ENCODE results near the gene TMEM121. TPM values are rescaled to one million over a fixed set of nuclear protein-coding genes. Genes with fewer than 3 reads are reported as not detected.
"Not testable (repeated sequence)": the region's sequence is repeated elsewhere in the genome, so short reads cannot be mapped to it uniquely, and the experiment has no call there.

Gene TMEM121
- total RNA-seq, 1 donor from 2014 or later: 4.0 TPM

- not testable (repeated sequence) for H3K27ac ChIP-seq (ENCODE audit: low read depth, low read length); H3K4me3 Mint-ChIP-seq (ENCODE audit: unreplicated experiment); FAIRE-seq
Measured at GRCh38 chr14:105565185-105565919, 39.0 kb downstream of the TMEM121 start.

GRCh38 chr14:105566248-105567163, 40.1 kb downstream of the TMEM121 start:
- not testable (repeated sequence) for H3K4me2 ChIP-seq (ENCODE audit: low read length); DNase-seq (ENCODE audit: low read depth); H3K4me3 ChIP-seq (ENCODE audit: insufficient read depth, low read depth, low read length); H3K27me3 ChIP-seq (ENCODE audit: insufficient read depth, low read length); H2AFZ ChIP-seq (ENCODE audit: low read depth, low read length); H3K4me3 Mint-ChIP-seq (ENCODE audit: unreplicated experiment); H4K20me1 ChIP-seq (ENCODE audit: insufficient read depth, low read length); H3K4me1 ChIP-seq (ENCODE audit: insufficient read depth, low read length); H3K79me2 ChIP-seq (ENCODE audit: insufficient read depth, low read length); H3K27me3 Mint-ChIP-seq (ENCODE audit: low read depth, unreplicated experiment); FAIRE-seq; H3K9ac ChIP-seq (ENCODE audit: low read length); H3K36me3 ChIP-seq (ENCODE audit: insufficient read depth, low read length); H3K27ac Mint-ChIP-seq (ENCODE audit: unreplicated experiment); H3K27ac ChIP-seq (ENCODE audit: low read depth, low read length); H3K4me1 Mint-ChIP-seq (ENCODE audit: low read depth, unreplicated experiment); H3K36me3 Mint-ChIP-seq (ENCODE audit: low read depth, unreplicated experiment)
- peaks cover 32% of the 10 kb centered on the region for H3K9me3 ChIP-seq (ENCODE audit: insufficient read depth, low read depth, low read length)
- H3K9me3 Mint-ChIP-seq (ENCODE audit: unreplicated experiment): peaks cover 13% of the 10 kb centered on the region

More at GRCh38 chr14:105565185-105565919, 39.0 kb downstream of the TMEM121 start:
- H3K9ac ChIP-seq (ENCODE audit: low read length); H3K4me3 ChIP-seq (ENCODE audit: insufficient read depth, low read depth, low read length); H3K36me3 Mint-ChIP-seq (ENCODE audit: low read depth, unreplicated experiment); DNase-seq (ENCODE audit: low read depth); H2AFZ ChIP-seq (ENCODE audit: low read depth, low read length); H3K4me2 ChIP-seq (ENCODE audit: low read length); H3K79me2 ChIP-seq (ENCODE audit: insufficient read depth, low read length); H3K27ac Mint-ChIP-seq (ENCODE audit: unreplicated experiment); H4K20me1 ChIP-seq (ENCODE audit: insufficient read depth, low read length); H3K27me3 Mint-ChIP-seq (ENCODE audit: low read depth, unreplicated experiment); H3K36me3 ChIP-seq (ENCODE audit: insufficient read depth, low read length); H3K27me3 ChIP-seq (ENCODE audit: insufficient read depth, low read length); H3K4me1 Mint-ChIP-seq (ENCODE audit: low read depth, unreplicated experiment); H3K4me1 ChIP-seq (ENCODE audit: insufficient read depth, low read length): not testable (repeated sequence)
- H3K9me3 ChIP-seq (ENCODE audit: insufficient read depth, low read depth, low read length): peaks cover 28% of the 10 kb centered on the region
- peaks cover 13% of the 10 kb centered on the region for H3K9me3 Mint-ChIP-seq (ENCODE audit: unreplicated experiment)

- peaks cover 12% of the 10 kb centered on the region for H3K9me3 Mint-ChIP-seq (ENCODE audit: unreplicated experiment)
- not testable (repeated sequence) for FAIRE-seq; H3K27me3 Mint-ChIP-seq (ENCODE audit: low read depth, unreplicated experiment); H3K36me3 ChIP-seq (ENCODE audit: insufficient read depth, low read length); DNase-seq (ENCODE audit: low read depth); H3K27me3 ChIP-seq (ENCODE audit: insufficient read depth, low read length); H3K79me2 ChIP-seq (ENCODE audit: insufficient read depth, low read length); H3K27ac Mint-ChIP-seq (ENCODE audit: unreplicated experiment); H3K9ac ChIP-seq (ENCODE audit: low read length); H3K4me1 ChIP-seq (ENCODE audit: insufficient read depth, low read length); H3K4me1 Mint-ChIP-seq (ENCODE audit: low read depth, unreplicated experiment); H3K4me3 Mint-ChIP-seq (ENCODE audit: unreplicated experiment); H3K4me3 ChIP-seq (ENCODE audit: insufficient read depth, low read depth, low read length); H3K36me3 Mint-ChIP-seq (ENCODE audit: low read depth, unreplicated experiment); H3K27ac ChIP-seq (ENCODE audit: low read depth, low read length); H2AFZ ChIP-seq (ENCODE audit: low read depth, low read length); H3K4me2 ChIP-seq (ENCODE audit: low read length); H4K20me1 ChIP-seq (ENCODE audit: insufficient read depth, low read length)
- H3K9me3 ChIP-seq (ENCODE audit: insufficient read depth, low read depth, low read length): peaks cover 32% of the 10 kb centered on the region
Measured at GRCh38 chr14:105567164-105568103, 41.1 kb downstream of the TMEM121 start.

GRCh38 chr14:105568140-105568843, 41.9 kb downstream of the TMEM121 start:
- H3K9me3 ChIP-seq (ENCODE audit: insufficient read depth, low read depth, low read length): peaks cover 23% of the 10 kb centered on the region
- not testable (repeated sequence) for H3K4me2 ChIP-seq (ENCODE audit: low read length); H3K4me1 Mint-ChIP-seq (ENCODE audit: low read depth, unreplicated experiment); FAIRE-seq; H3K36me3 Mint-ChIP-seq (ENCODE audit: low read depth, unreplicated experiment); H3K79me2 ChIP-seq (ENCODE audit: insufficient read depth, low read length); H3K27me3 Mint-ChIP-seq (ENCODE audit: low read depth, unreplicated experiment); H3K9ac ChIP-seq (ENCODE audit: low read length); H2AFZ ChIP-seq (ENCODE audit: low read depth, low read length); H4K20me1 ChIP-seq (ENCODE audit: insufficient read depth, low read length); H3K4me1 ChIP-seq (ENCODE audit: insufficient read depth, low read length); H3K27ac Mint-ChIP-seq (ENCODE audit: unreplicated experiment); H3K4me3 ChIP-seq (ENCODE audit: insufficient read depth, low read depth, low read length); H3K36me3 ChIP-seq (ENCODE audit: insufficient read depth, low read length); H3K27me3 ChIP-seq (ENCODE audit: insufficient read depth, low read length); H3K4me3 Mint-ChIP-seq (ENCODE audit: unreplicated experiment); DNase-seq (ENCODE audit: low read depth); H3K27ac ChIP-seq (ENCODE audit: low read depth, low read length)
- H3K9me3 Mint-ChIP-seq (ENCODE audit: unreplicated experiment): peaks cover 12% of the 10 kb centered on the region
